Measurements from ENCODE around the gene REG4. TPM values are rescaled to one million over a fixed set of nuclear protein-coding genes. Genes with fewer than 3 reads are reported as not detected.

REG4 gene
- polyA plus RNA-seq (2012; rRNA removed): not detected in 2 replicates
- polyA plus RNA-seq (2012; cell fraction: cytosol; rRNA removed): 0.03 TPM in 1 of 2 replicates, not detected in the other
- not detected in 2 replicates for polyA plus RNA-seq (2012; cell fraction: nucleus; rRNA removed)

DNA sequence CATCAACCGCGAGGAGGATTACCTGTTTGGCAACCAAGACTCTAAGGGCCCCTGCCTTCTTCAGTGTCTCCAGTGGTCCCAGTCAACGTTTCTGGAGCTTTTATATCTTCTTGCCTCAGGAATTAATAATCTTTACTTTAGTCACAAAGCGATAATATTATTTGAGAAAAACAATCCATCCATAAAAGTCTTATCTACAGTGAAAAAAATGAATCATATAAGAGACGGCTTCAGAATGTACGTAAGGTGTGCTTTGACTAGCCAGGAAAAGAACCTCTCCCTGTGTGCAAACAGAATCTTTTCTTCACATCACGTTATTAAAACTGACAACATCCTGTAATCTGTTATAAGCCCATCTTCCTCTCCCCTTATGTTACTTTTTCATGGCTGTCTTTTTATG, at the start of gene REG4:
Gene REG4 (minus strand): TSS at position 74 of the 400 bp plus-strand sequence. CDS start 2,691 bp downstream, outside the sequence.
- POLR2A ChIA-PET: no interaction called here
- H3K4me2 ChIP-seq: no peak within 1 kb of the TSS
- TF ChIP-seq PBX3 (IDR thresholded peaks at IDR 0.05) (no peak), ELF1 (IDR thresholded peaks at IDR 0.05) (no peak), MXI1 (IDR thresholded peaks at IDR 0.05; ENCODE audit: low read depth, low read length) (no peak), MEF2A (IDR thresholded peaks at IDR 0.05; ENCODE audit: borderline replicate concordance, low read depth) (no peak), GABPA (IDR thresholded peaks at IDR 0.05; ENCODE audit: low read depth) (no peak), RXRA (IDR thresholded peaks at IDR 0.05; ENCODE audit: borderline replicate concordance, low read depth) (no peak), RFX5 (IDR thresholded peaks at IDR 0.05; ENCODE audit: low read length) (no peak), CHD2 (IDR thresholded peaks at IDR 0.05; ENCODE audit: low read length, partially characterized antibody) (no peak), TEAD4 (IDR thresholded peaks at IDR 0.05; ENCODE audit: borderline replicate concordance, insufficient read depth) (no peak), TAF1 (IDR thresholded peaks at IDR 0.05; ENCODE audit: borderline replicate concordance, low read depth, low read length) (no peak), NFIC (IDR thresholded peaks at IDR 0.05; ENCODE audit: borderline replicate concordance) (no peak), GATA2 (CRISPR knock-in tag; IDR thresholded peaks at IDR 0.05) (no peak), SMC3 (IDR thresholded peaks at IDR 0.05; ENCODE audit: low read depth, low read length) (no peak), NRF1 (IDR thresholded peaks at IDR 0.05; ENCODE audit: low read depth, low read length) (no peak)
- TF ChIP-seq, protein P1, sequence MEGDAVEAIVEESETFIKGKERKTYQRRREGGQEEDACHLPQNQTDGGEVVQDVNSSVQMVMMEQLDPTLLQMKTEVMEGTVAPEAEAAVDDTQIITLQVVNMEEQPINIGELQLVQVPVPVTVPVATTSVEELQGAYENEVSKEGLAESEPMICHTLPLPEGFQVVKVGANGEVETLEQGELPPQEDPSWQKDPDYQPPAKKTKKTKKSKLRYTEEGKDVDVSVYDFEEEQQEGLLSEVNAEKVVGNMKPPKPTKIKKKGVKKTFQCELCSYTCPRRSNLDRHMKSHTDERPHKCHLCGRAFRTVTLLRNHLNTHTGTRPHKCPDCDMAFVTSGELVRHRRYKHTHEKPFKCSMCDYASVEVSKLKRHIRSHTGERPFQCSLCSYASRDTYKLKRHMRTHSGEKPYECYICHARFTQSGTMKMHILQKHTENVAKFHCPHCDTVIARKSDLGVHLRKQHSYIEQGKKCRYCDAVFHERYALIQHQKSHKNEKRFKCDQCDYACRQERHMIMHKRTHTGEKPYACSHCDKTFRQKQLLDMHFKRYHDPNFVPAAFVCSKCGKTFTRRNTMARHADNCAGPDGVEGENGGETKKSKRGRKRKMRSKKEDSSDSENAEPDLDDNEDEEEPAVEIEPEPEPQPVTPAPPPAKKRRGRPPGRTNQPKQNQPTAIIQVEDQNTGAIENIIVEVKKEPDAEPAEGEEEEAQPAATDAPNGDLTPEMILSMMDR (IDR thresholded peaks at IDR 0.05): no peak
- H3K4me3 ChIP-seq (ENCODE audit: low read depth in 2 of 2, low read length in 1 of 2): no peak within 1 kb of the TSS
- no peak within 1 kb of the TSS for H3K27ac ChIP-seq (ENCODE audit: low read depth in 2 of 2, low read length in 1 of 2)
- H3K4me1 ChIP-seq (ENCODE audit: control insufficient read depth in 1 of 2, insufficient read depth in 2 of 2, low read depth in 1 of 2, low read length in 1 of 2): peaks cover under 1 to 2% of the 10 kb centered on the region in 2 experiments; a peak in 1 of 4 replicates
- no peaks in the 10 kb centered on the region for H3K9me2 ChIP-seq
- peaks cover 15% of the 10 kb centered on the region; the same call in 1 of the 2 replicates for H3K27me3 ChIP-seq (ENCODE audit: insufficient read depth)
- WGBS (ENCODE audit: low lambda C conversion rate): 57% methylated on average over 7 of the region's 7 CpGs
- H3K9ac ChIP-seq: no peak within 1 kb of the TSS
- no peak for DNase-seq
- CTCF ChIA-PET: interaction anchor here (1.0 to 3.7 kb wide), 3 partner anchors 58 to 135 kb away, joined by 3 to 18 read pairs (median 6); no protein-coding TSS in a partner anchor
- H2AFZ ChIP-seq (ENCODE audit: low read depth): no peak within 1 kb of the TSS
- H3K79me2 ChIP-seq (ENCODE audit: insufficient read depth): no peaks in the 10 kb centered on the region
- no peaks in the 10 kb centered on the region for H3F3A ChIP-seq (replicated peaks; ENCODE audit: insufficient read depth)
- H3K36me3 ChIP-seq (replicated peaks in 1 of 2; ENCODE audit: control insufficient read depth in 1 of 2, insufficient read depth in 2 of 2, low read length in 1 of 2): no peaks in the 10 kb centered on the region
- no peaks in the 10 kb centered on the region for H4K20me1 ChIP-seq (ENCODE audit: insufficient read depth)
- no peaks in the 10 kb centered on the region for H3K9me3 ChIP-seq

GRCh38 chr1:119859647-119860046, 48.4 kb upstream of the REG4 start:
- no peak overlapping the region for H3K9ac ChIP-seq
- H3K27me3 ChIP-seq (ENCODE audit: insufficient read depth): no peaks in the 10 kb centered on the region
- H3K4me2 ChIP-seq: peak overlapping the region; percentile 12; the same call in 1 of the 2 replicates
- no peaks in the 10 kb centered on the region for H4K20me1 ChIP-seq (ENCODE audit: insufficient read depth)
- H3K36me3 ChIP-seq (replicated peaks in 1 of 2; ENCODE audit: control insufficient read depth in 1 of 2, insufficient read depth in 2 of 2, low read length in 1 of 2): no peaks in the 10 kb centered on the region
- POLR2A ChIA-PET: no interaction called here
- H3F3A ChIP-seq (replicated peaks; ENCODE audit: insufficient read depth): peaks cover 6% of the 10 kb centered on the region
- H3K9me3 ChIP-seq: no peaks in the 10 kb centered on the region
- no peak for DNase-seq
- H3K4me1 ChIP-seq (ENCODE audit: control insufficient read depth in 1 of 2, insufficient read depth in 2 of 2, low read depth in 1 of 2, low read length in 1 of 2): peaks cover 0 to 11% of the 10 kb centered on the region in 2 experiments; a peak in 1 of 4 replicates
- H3K27ac ChIP-seq (ENCODE audit: low read depth in 2 of 2, low read length in 1 of 2): peak overlapping the region in 1 of 2 experiments; percentile 52; a peak in 2 of 4 replicates
- no peak overlapping the region for H3K4me3 ChIP-seq (ENCODE audit: low read depth in 2 of 2, low read length in 1 of 2)
- H3K9me2 ChIP-seq: no peaks in the 10 kb centered on the region
- H3K79me2 ChIP-seq (ENCODE audit: insufficient read depth): no peaks in the 10 kb centered on the region
- peak overlapping the region; percentile 89 for H2AFZ ChIP-seq (ENCODE audit: low read depth)
- WGBS (ENCODE audit: low lambda C conversion rate): 35% methylated on average over 4 of the region's 4 CpGs
- CTCF ChIA-PET: interaction anchor here (2.1 kb wide), 1 partner anchor 11 kb away, joined by 8 read pairs; no protein-coding TSS in a partner anchor
- TF ChIP-seq USF2 (IDR thresholded peaks at IDR 0.05; ENCODE audit: borderline replicate concordance, low read depth, low read length) (no peak), TCF12 (IDR thresholded peaks at IDR 0.05) (no peak; the same call in 1 of the 2 replicates), IRF3 (IDR thresholded peaks at IDR 0.05; ENCODE audit: low read depth, low read length) (no peak), ELF1 (IDR thresholded peaks at IDR 0.05) (no peak), RAD21 (IDR thresholded peaks at IDR 0.05; ENCODE audit: low read length) (no peak)
- TF ChIP-seq, protein P2, sequence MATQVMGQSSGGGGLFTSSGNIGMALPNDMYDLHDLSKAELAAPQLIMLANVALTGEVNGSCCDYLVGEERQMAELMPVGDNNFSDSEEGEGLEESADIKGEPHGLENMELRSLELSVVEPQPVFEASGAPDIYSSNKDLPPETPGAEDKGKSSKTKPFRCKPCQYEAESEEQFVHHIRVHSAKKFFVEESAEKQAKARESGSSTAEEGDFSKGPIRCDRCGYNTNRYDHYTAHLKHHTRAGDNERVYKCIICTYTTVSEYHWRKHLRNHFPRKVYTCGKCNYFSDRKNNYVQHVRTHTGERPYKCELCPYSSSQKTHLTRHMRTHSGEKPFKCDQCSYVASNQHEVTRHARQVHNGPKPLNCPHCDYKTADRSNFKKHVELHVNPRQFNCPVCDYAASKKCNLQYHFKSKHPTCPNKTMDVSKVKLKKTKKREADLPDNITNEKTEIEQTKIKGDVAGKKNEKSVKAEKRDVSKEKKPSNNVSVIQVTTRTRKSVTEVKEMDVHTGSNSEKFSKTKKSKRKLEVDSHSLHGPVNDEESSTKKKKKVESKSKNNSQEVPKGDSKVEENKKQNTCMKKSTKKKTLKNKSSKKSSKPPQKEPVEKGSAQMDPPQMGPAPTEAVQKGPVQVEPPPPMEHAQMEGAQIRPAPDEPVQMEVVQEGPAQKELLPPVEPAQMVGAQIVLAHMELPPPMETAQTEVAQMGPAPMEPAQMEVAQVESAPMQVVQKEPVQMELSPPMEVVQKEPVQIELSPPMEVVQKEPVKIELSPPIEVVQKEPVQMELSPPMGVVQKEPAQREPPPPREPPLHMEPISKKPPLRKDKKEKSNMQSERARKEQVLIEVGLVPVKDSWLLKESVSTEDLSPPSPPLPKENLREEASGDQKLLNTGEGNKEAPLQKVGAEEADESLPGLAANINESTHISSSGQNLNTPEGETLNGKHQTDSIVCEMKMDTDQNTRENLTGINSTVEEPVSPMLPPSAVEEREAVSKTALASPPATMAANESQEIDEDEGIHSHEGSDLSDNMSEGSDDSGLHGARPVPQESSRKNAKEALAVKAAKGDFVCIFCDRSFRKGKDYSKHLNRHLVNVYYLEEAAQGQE (IDR thresholded peaks at IDR 0.05; ENCODE audit: low read depth, low read length): no peak

Measured in SK-N-SH (cell line).